Measurements from ENCODE around the gene PMF1. TPM values are rescaled to one million over a fixed set of nuclear protein-coding genes. Genes with fewer than 3 reads are reported as not detected.

Gene PMF1
- total RNA-seq, 1 experiment from 2014 or later, result 50.2 TPM

DNA sequence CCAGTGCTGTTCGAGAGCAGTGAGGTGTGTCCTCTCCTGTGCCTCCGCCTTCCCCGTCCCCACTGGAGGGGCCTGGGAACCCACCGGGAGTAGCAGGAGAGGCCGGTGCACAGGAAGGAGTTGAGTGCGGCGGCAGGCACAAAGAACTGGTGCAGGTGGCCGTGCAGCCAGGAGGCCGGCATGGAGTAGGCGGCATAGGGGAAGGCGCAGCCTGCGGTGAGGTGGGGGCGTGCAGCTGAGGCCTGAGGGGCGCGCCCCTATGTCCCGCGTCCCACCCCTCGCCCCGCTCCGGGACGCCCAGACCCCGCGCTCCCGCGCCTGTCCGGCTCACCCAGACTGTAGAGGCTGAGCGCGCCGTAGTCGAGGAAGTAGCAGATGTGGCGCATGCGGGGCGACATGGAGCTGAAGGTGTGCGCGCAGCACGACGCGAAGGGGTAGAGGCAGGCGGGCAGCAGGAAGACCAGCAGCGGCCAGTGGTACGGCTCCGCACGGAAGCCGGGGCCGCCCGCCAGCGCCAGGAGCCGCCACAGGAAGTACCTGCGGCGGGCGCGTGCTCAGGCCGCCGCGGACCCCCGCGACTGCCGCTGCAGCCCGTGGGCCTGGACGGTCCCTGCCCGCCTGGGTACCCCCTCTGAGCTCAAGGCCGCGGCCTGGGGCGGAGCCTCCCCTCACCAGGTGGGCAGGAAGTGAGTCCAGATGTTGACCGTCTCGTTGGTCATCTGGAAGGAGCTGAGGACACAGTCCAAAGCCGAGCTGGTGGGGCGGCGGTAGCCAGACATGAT lies 32.8 kb downstream of the PMF1 start:
- intact Hi-C loops (cut with micrococcal nuclease; ENCODE audit: unreplicated experiment), result no loop called here
- CTCF ChIA-PET, result no interaction called here
- H3K4me3 ChIP-seq, result no peak overlapping the region
- DNase-seq, result no peak
- H2AFZ ChIP-seq, result no peak overlapping the region
- H3K27me3 ChIP-seq (ENCODE audit: insufficient read depth, low read depth), result no peaks in the 10 kb centered on the region
- peaks cover 21% of the 10 kb centered on the region; the same call in 1 of the 2 replicates for H3F3A ChIP-seq (ENCODE audit: insufficient read depth, low read depth)
- H3K9me2 ChIP-seq (ENCODE audit: insufficient read depth), result no peaks in the 10 kb centered on the region
- POLR2A ChIA-PET (ENCODE audit: unreplicated experiment), result no interaction called here
- no peaks in the 10 kb centered on the region; the same call in 1 of the 2 replicates for H4K20me1 ChIP-seq (ENCODE audit: insufficient read depth)
- H3K79me2 ChIP-seq (ENCODE audit: low read depth), result no peaks in the 10 kb centered on the region
- TF ChIP-seq EZH2 (IDR thresholded peaks at IDR 0.05; ENCODE audit: low read depth), result no peak
- TF ChIP-seq, protein P1, sequence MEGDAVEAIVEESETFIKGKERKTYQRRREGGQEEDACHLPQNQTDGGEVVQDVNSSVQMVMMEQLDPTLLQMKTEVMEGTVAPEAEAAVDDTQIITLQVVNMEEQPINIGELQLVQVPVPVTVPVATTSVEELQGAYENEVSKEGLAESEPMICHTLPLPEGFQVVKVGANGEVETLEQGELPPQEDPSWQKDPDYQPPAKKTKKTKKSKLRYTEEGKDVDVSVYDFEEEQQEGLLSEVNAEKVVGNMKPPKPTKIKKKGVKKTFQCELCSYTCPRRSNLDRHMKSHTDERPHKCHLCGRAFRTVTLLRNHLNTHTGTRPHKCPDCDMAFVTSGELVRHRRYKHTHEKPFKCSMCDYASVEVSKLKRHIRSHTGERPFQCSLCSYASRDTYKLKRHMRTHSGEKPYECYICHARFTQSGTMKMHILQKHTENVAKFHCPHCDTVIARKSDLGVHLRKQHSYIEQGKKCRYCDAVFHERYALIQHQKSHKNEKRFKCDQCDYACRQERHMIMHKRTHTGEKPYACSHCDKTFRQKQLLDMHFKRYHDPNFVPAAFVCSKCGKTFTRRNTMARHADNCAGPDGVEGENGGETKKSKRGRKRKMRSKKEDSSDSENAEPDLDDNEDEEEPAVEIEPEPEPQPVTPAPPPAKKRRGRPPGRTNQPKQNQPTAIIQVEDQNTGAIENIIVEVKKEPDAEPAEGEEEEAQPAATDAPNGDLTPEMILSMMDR (conservative IDR thresholded peaks at IDR 0.05), result no peak
- H3K4me1 ChIP-seq (replicated peaks; ENCODE audit: insufficient read depth), result no peaks in the 10 kb centered on the region
- no peak overlapping the region for H3K27ac ChIP-seq
- BruUV-seq (replicated peaks), result no TSS peak
- H3K9me3 ChIP-seq (ENCODE audit: insufficient read depth, low read depth), result no peaks in the 10 kb centered on the region
- no peak overlapping the region for H3K4me2 ChIP-seq
- H3K36me3 ChIP-seq (ENCODE audit: low read depth), result 0 out of 2 replicates have a peak, but pooled peaks cover 4% of the 10 kb centered on the region

DNA sequence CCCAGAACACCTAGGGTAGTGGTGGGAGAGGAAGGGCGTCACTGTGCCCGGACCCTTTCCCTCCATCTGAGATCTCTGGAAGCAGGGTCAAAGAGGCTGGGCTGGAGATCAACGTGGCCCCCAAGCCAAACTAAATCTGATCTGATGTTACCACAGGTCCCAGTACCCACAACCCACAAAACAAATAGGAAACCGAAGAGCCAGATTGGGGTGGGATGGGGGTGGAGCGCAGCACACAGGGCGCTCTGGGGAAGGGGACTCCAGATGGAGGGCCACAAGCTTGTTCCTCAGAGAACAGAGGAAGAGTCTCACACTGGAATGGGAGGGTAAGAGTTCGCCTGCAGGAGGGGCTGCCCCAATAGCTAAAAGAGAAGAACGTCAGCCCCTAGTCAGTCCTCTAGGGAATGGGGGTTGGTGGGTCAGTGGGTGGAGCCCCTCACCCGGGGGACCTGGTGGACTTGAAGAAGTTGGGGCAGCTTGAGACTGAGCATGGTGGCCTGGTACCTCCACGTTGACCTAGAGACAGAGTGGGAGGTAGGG lies 33.5 kb downstream of the PMF1 start:
- no peaks in the 10 kb centered on the region for H3K79me2 ChIP-seq (ENCODE audit: low read depth)
- H3K27ac ChIP-seq, result no peak overlapping the region
- no peak overlapping the region for H3K4me2 ChIP-seq
- H2AFZ ChIP-seq, result no peak overlapping the region
- H4K20me1 ChIP-seq (ENCODE audit: insufficient read depth), result no peaks in the 10 kb centered on the region; the same call in 1 of the 2 replicates
- POLR2A ChIA-PET (ENCODE audit: unreplicated experiment), result no interaction called here
- no peaks in the 10 kb centered on the region for H3K9me2 ChIP-seq (ENCODE audit: insufficient read depth)
- no TSS peak for BruUV-seq (replicated peaks)
- no peaks in the 10 kb centered on the region for H3K9me3 ChIP-seq (ENCODE audit: insufficient read depth, low read depth)
- no peaks in the 10 kb centered on the region for H3K27me3 ChIP-seq (ENCODE audit: insufficient read depth, low read depth)
- CTCF ChIA-PET, result no interaction called here
- H3F3A ChIP-seq (ENCODE audit: insufficient read depth, low read depth), result peaks cover 21% of the 10 kb centered on the region; the same call in 1 of the 2 replicates
- no peak for TF ChIP-seq EZH2 (IDR thresholded peaks at IDR 0.05; ENCODE audit: low read depth)
- TF ChIP-seq, protein P1 (conservative IDR thresholded peaks at IDR 0.05), result no peak
- H3K4me1 ChIP-seq (replicated peaks; ENCODE audit: insufficient read depth), result no peaks in the 10 kb centered on the region
- intact Hi-C loops (cut with micrococcal nuclease; ENCODE audit: unreplicated experiment), result no loop called here
- H3K4me3 ChIP-seq, result no peak overlapping the region
- H3K36me3 ChIP-seq (ENCODE audit: low read depth), result peaks cover 6% of the 10 kb centered on the region; the same call in 1 of the 2 replicates
- no peak for DNase-seq

DNA sequence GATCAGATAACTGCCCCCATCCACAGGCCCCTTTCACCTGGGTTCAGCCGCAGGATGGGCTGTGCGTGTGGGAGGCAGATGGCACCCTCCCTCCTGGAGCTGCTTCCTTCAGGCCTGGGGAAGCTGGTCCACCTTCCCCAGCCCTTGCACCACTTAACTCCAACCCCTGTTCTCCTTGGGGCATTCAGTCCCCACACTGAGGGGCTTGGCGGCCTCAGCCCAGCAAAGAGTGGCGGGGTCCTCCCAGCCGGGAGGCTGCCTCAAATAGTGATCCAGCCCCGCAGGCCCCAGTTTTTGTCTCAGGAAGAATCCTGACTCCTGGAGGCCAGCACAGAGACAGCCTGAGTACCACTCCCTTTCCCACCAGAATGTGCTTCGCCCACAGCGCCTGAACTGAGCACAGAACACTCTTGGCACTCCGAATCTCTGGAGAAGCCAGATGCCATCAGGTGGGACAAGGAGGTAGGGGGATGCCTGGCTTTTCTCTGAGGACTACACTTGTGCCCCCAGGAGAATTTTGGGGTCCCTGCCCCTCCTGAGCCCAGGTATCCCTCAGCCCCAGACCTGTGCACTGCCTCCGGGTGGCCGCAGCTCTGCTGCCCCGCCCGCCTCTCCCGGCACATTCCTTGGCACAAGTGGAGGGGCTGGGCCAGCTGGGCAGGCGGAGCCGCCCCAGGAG lies 34.1 kb downstream of the PMF1 start:
- Histone ChIP-seq H2AFZ (no peak overlapping the region), H3K4me3 (no peak overlapping the region), H3K9me2 (ENCODE audit: insufficient read depth) (no peaks in the 10 kb centered on the region), H3K27ac (no peak overlapping the region), H3K4me2 (no peak overlapping the region), H3K79me2 (ENCODE audit: low read depth) (no peaks in the 10 kb centered on the region), H4K20me1 (ENCODE audit: insufficient read depth) (no peaks in the 10 kb centered on the region; the same call in 1 of the 2 replicates), H3K36me3 (ENCODE audit: low read depth) (peaks cover 8% of the 10 kb centered on the region; the same call in 1 of the 2 replicates), H3F3A (ENCODE audit: insufficient read depth, low read depth) (peaks cover 21% of the 10 kb centered on the region; the same call in 1 of the 2 replicates), H3K4me1 (replicated peaks; ENCODE audit: insufficient read depth) (no peaks in the 10 kb centered on the region), H3K27me3 (ENCODE audit: insufficient read depth, low read depth) (no peaks in the 10 kb centered on the region), H3K9me3 (ENCODE audit: insufficient read depth, low read depth) (no peaks in the 10 kb centered on the region)
- intact Hi-C loops (cut with micrococcal nuclease; ENCODE audit: unreplicated experiment), result no loop called here
- BruUV-seq (replicated peaks), result no TSS peak
- TF ChIP-seq, protein P1 (conservative IDR thresholded peaks at IDR 0.05), result no peak
- TF ChIP-seq EZH2 (IDR thresholded peaks at IDR 0.05; ENCODE audit: low read depth), result no peak
- POLR2A ChIA-PET (ENCODE audit: unreplicated experiment), result interaction anchor here (0.6 kb wide), 1 partner anchor 53 kb away, joined by 3 read pairs; no protein-coding TSS in a partner anchor
- CTCF ChIA-PET, result no interaction called here
- no peak for DNase-seq
